B cell (primary cell): ENCODE data around the gene TCF7L2. TPM values are rescaled to one million over a fixed set of nuclear protein-coding genes. Genes with fewer than 3 reads are reported as not detected.

Experiments used
- ATAC-seq: fragments of 200-7000 bp; cut with Tn5 transposase; one replicate; pipeline ENCODE4 v1.10.0; 2021; ENCODE audit warnings: low read depth, mild to moderate bottlenecking, moderate number of reproducible peaks, moderate library complexity
- CTCF ChIA-PET: fragments of 350-600 bp; sonication (Branson Sonifier 250); formaldehyde crosslinking; loops from one replicate; lab custom pipeline; 2021; ENCODE audit warnings: antibody characterized with exemption, inconsistent platforms; lab: Charles Lee
- POLR2A ChIA-PET: fragments of 350-600 bp; sonication (Branson Sonifier 250); formaldehyde crosslinking; loops from one replicate; lab custom pipeline; 2021; ENCODE audit warnings: antibody characterized with exemption; lab: Charles Lee
- DNase-seq: peaks from one replicate; pipeline ENCODE4 v3.0.0; 2013
- H2AFZ ChIP-seq: 2 replicates; pipeline ENCODE4 v1.6.1; 2012; ENCODE audit warnings: mild to moderate bottlenecking, low read depth, low read length; ENCODE audit not compliant: insufficient read depth, poor library complexity, severe bottlenecking
- H3K27ac ChIP-seq, 2 donors: 1 replicate in 1 of 2; 2 replicates in 1 of 2; pipeline ENCODE4 v1.5.1; 2012 to 2013; ENCODE audit warnings: low read length in 2 of 2, mild to moderate bottlenecking in 2 of 2, moderate library complexity in 1 of 2
- H3K27me3 ChIP-seq, 4 experiments: fragments of 200-600 bp in 1 of 4; sonication (generic) in 1 of 4; replicated peaks in 1 of 4; 1 replicate in 2 of 4; 2 replicates in 2 of 4; pipeline versions ENCODE4 v1.6.1 to v1.7.0; 2013 to 2016; ENCODE audit warnings: low read length in 3 of 4, mild to moderate bottlenecking in 2 of 4, mixed read lengths in 1 of 4, moderate library complexity in 1 of 4; ENCODE audit not compliant: insufficient read depth in 4 of 4, control insufficient read depth in 3 of 4; ENCODE audit errors: control extremely low read depth in 1 of 4
- H3K36me3 ChIP-seq, 2 experiments: replicated peaks in 1 of 2; 1 replicate in 1 of 2; 2 replicates in 1 of 2; pipeline versions ENCODE4 v1.6.1 to v1.7.1; 2013; ENCODE audit warnings: low read length in 1 of 2; ENCODE audit not compliant: insufficient read depth in 2 of 2, control insufficient read depth in 1 of 2; ENCODE audit errors: control extremely low read depth in 1 of 2, extremely low read depth in 1 of 2
- H3K4me1 ChIP-seq, 2 donors: fragments of 200-600 bp in 1 of 2; sonication (generic) in 1 of 2; 1 replicate in 1 of 2; 2 replicates in 1 of 2; pipeline versions ENCODE4 v1.5.1 to v1.6.1; 2013 to 2017; ENCODE audit warnings: low read length in 2 of 2; ENCODE audit not compliant: control insufficient read depth in 2 of 2, insufficient read depth in 2 of 2
- H3K4me2 ChIP-seq: replicated peaks from 2 replicates; pipeline ENCODE3; 2012; ENCODE audit warnings: mild to moderate bottlenecking, low read depth, low read length; ENCODE audit not compliant: poor library complexity, severe bottlenecking
- H3K4me3 ChIP-seq, 5 experiments: fragments of 200-600 bp in 1 of 5; sonication (generic) in 1 of 5; 1 replicate in 3 of 5; 2 replicates in 2 of 5; pipeline versions ENCODE4 v1.5.1 to v1.7.0; 2011 to 2016; ENCODE audit warnings: low read length in 4 of 5, mild to moderate bottlenecking in 4 of 5, low read depth in 2 of 5, control low read depth in 1 of 5, moderate library complexity in 1 of 5; ENCODE audit not compliant: insufficient read depth in 1 of 5; ENCODE audit errors: control extremely low read depth in 1 of 5, extremely low read depth in 1 of 5
- H3K79me2 ChIP-seq: fragments of 200-600 bp; sonication (generic); one replicate; pipeline ENCODE4 v1.6.0; 2016; ENCODE audit warnings: low read length; ENCODE audit not compliant: control insufficient read depth, insufficient read depth
- H3K9ac ChIP-seq: fragments of 200-600 bp; sonication (generic); 2 replicates; pipeline ENCODE4 v1.6.1; 2017; ENCODE audit warnings: mild to moderate bottlenecking, low read length, moderate library complexity
- H3K9me3 ChIP-seq, 3 donors: one replicate each; pipeline versions ENCODE4 v1.6.1 to v1.7.1; 2013; ENCODE audit warnings: low read length in 2 of 3; ENCODE audit not compliant: control insufficient read depth in 2 of 3, insufficient read depth in 1 of 3; ENCODE audit errors: control extremely low read depth in 1 of 3
- H4K20me1 ChIP-seq: 2 replicates; pipeline ENCODE4 v1.6.0; 2012; ENCODE audit warnings: mild to moderate bottlenecking, low read length; ENCODE audit not compliant: insufficient read depth, control insufficient read depth, poor library complexity, severe bottlenecking
- H3K27ac Mint-ChIP-seq: one replicate; pipeline ENCODE4 v1.8.0; 2021; ENCODE audit warnings: mixed read lengths
- H3K27me3 Mint-ChIP-seq: one replicate; pipeline ENCODE4 v1.8.0; 2021; ENCODE audit warnings: mixed read lengths
- H3K4me1 Mint-ChIP-seq: one replicate; pipeline ENCODE4 v1.8.0; 2021; ENCODE audit warnings: mixed read lengths
- H3K4me3 Mint-ChIP-seq: one replicate; pipeline ENCODE4 v1.8.0; 2021; ENCODE audit warnings: mixed read lengths
- H3K9me3 Mint-ChIP-seq: one replicate; pipeline ENCODE4 v1.8.0; 2022; ENCODE audit warnings: mixed read lengths; ENCODE audit not compliant: insufficient read depth
- CTCF ChIP-seq: fragments of 200-600 bp; IDR thresholded peaks from one replicate; pipeline ENCODE4 v1.8.0; 2022; ENCODE audit warnings: antibody characterized with exemption, mild to moderate bottlenecking
- EZH2 ChIP-seq: IDR thresholded peaks from 2 replicates; pipeline ENCODE4 v1.6.1; 2012; ENCODE audit warnings: borderline replicate concordance, low read depth, mild to moderate bottlenecking, moderate library complexity, low read length; ENCODE audit not compliant: insufficient read depth, poor library complexity, severe bottlenecking
- WGBS: methylation state at CpG from one replicate; pipeline ENCODE4 v1.1.5; 2013; ENCODE audit warnings: missing lambda C conversion rate; ENCODE audit not compliant: insufficient coverage; 5-methylcytosine and 5-hydroxymethylcytosine counted together
- intact Hi-C: fragments of 100-400 bp; cut with micrococcal nuclease; formaldehyde crosslinking; loops from one replicate; pipeline ENCODE4 v1.10.0; 2022
- polyA plus RNA-seq: library from polyadenylated mRNA; depleted of rRNA; stranded (reverse); fragments of >200 nt; gene quantifications from 2 replicates; pipeline ENCODE4 v1.2.3, GENCODE V29; 2012
- total RNA-seq, 2 donors: library from RNA; stranded (reverse); fragments of 120-200 nt in 1 of 2; gene quantifications; 1 replicate in 1 of 2; 2 replicates in 1 of 2; pipeline versions ENCODE4 v1.2.3 to v1.2.4, GENCODE V29; 2013 to 2022

Gene TCF7L2
- total and polyA plus RNA-seq, 2 donors (not counting 1 experiment from before 2014, with no cell fraction given) = 0.48 to 1.1 TPM

GRCh38 chr10:112962343-112962742 is 12.3 kb downstream of the TCF7L2 start:
- ATAC-seq = no peak
- H3K79me2 ChIP-seq = no peaks in the 10 kb centered on the region

GRCh38 chr10:112963835-112964234 is 13.8 kb downstream of the TCF7L2 start:
- H3K9ac ChIP-seq = no peak overlapping the region
- Mint-ChIP-seq H3K9me3 (no peaks in the 10 kb centered on the region), H3K4me3 (no peak overlapping the region), H3K4me1 (peaks cover 7% of the 10 kb centered on the region), H3K27me3 (peaks cover 60% of the 10 kb centered on the region), H3K27ac (no peak overlapping the region)
- H3K4me1 ChIP-seq = no peaks in the 10 kb centered on the region
- ATAC-seq = no peak
- H3K36me3 ChIP-seq = no peaks in the 10 kb centered on the region
- ChIA-PET POLR2A (no interaction called here), CTCF (no interaction called here)
- peaks cover 0 to 1% (median 0%) of the 10 kb centered on the region in 3 donors for H3K9me3 ChIP-seq
- no peak for TF ChIP-seq CTCF
- no peak for TF ChIP-seq EZH2
- H3K4me3 ChIP-seq = no peak overlapping the region
- H3K27me3 ChIP-seq = peaks cover 0 to 17% (median 9%) of the 10 kb centered on the region in 4 experiments
- no peaks in the 10 kb centered on the region for H4K20me1 ChIP-seq
- H3K79me2 ChIP-seq = no peaks in the 10 kb centered on the region
- 96% methylated on average over 5 of the region's 5 CpGs for WGBS
- no peak overlapping the region for H2AFZ ChIP-seq
- intact Hi-C loops = no loop called here
- H3K4me2 ChIP-seq = no peak overlapping the region
- H3K27ac ChIP-seq = no peak overlapping the region
- no peak for DNase-seq

More at GRCh38 chr10:112962343-112962742, 12.3 kb downstream of the TCF7L2 start:
- H3K36me3 ChIP-seq = no peaks in the 10 kb centered on the region
- no peak overlapping the region for H3K4me3 ChIP-seq
- H4K20me1 ChIP-seq = no peaks in the 10 kb centered on the region
- Mint-ChIP-seq H3K27me3 (peaks cover 70% of the 10 kb centered on the region), H3K4me3 (no peak overlapping the region), H3K9me3 (no peaks in the 10 kb centered on the region), H3K4me1 (peaks cover 7% of the 10 kb centered on the region), H3K27ac (no peak overlapping the region)
- H3K9ac ChIP-seq = no peak overlapping the region
- H3K27ac ChIP-seq = no peak overlapping the region
- H3K4me1 ChIP-seq = no peaks in the 10 kb centered on the region
- intact Hi-C loops = no loop called here
- no peak overlapping the region for H2AFZ ChIP-seq
- ChIA-PET CTCF (no interaction called here), POLR2A (no interaction called here)
- peaks cover 0 to 1% (median 0%) of the 10 kb centered on the region in 3 donors for H3K9me3 ChIP-seq
- no peak overlapping the region for H3K4me2 ChIP-seq
- H3K27me3 ChIP-seq = peaks cover 0 to 20% (median 13%) of the 10 kb centered on the region in 4 experiments
- WGBS = 100% methylated on average over 3 of the region's 4 CpGs
- DNase-seq = no peak
- TF ChIP-seq EZH2 = no peak
- no peak for TF ChIP-seq CTCF
